HK-2 (cell line): Measurements from ENCODE around the gene RGS14.
"Not testable (repeated sequence)": the region's sequence is repeated elsewhere in the genome, so short reads cannot be mapped to it uniquely, and the experiment has no call there.

Source experiments
- DNase-seq: peaks from one replicate; pipeline ENCODE4 v3.0.0-alpha.2; 2018; ENCODE audit not compliant: unreplicated experiment

The RGS14 gene

GRCh38 chr5:177402271-177403043 lies 44.7 kb downstream of the RGS14 start:
- peak; percentile 79 for DNase-seq

GRCh38 chr5:177403102-177403791 lies 45.5 kb downstream of the RGS14 start:
- peak; percentile 65 for DNase-seq

DNA sequence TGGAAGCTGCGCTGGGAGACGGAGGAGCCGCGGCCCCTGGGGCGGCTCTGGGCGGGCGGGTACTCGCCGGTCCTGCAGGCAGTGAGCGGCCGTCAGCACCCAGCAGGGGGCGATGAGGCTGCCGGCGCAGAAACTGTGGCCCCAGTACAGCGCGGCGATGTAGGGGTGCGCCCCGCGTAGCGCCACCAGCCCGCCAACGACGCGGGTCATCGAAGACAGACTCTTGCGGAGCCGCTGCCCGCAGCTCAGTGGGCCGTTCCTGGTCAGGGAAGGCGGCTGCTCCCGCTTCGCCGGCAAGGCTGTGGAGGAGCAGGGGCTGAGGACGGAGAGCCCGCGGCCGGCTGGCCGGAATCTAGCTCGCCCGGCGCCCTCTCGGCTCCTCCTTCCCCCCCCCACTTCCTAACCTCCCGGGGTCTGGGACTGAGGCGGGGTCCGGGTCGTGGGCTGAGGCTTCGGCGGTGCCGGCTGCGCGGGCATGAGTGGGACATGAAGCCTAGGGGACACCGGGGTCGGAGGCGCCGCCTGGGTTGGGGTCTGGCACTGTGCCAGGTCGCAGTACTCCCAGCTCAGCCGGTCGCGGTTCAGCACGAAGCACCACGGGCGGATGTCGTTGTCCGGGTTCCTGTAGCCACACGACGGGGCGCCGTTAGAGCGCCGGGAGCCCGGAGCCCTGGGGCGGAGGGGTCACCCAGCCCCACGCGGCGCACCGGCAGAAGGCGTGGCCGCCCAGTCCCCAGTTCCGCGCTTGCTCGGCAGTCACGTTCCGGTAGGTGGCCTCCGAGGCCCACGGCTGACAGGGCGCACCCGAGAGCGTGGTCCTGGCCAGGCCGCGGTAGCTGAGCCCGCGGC lies 46.3 kb downstream of the RGS14 start:
- peak; percentile 77 for DNase-seq

DNA sequence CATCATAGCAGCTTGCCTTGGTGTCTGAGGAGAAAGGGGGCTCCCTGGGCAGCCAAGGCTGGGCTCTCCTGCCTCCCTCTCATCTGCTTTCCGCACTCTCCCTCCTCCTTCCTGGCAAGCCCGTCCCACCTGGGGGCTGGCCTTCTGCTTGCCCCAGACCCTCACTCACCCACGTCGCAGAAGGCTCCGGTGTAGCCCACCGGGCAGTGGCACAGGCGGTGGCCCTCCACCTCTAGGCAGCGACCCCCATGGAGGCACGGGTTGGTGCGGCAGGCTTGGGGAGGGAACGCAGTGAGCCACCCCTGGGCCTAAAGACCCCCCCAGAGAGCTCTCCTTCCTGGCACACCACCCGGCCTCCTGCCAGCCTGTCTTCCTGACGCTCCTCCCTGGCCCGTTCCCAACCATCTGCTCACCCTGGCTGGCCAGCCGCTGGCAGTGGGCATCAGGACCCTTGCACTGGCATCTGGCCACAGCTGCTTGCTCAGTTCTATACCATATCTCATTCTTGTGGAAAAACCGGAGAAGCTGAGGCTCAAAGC lies 47.0 kb downstream of the RGS14 start:
- DNase-seq = no peak

DNA sequence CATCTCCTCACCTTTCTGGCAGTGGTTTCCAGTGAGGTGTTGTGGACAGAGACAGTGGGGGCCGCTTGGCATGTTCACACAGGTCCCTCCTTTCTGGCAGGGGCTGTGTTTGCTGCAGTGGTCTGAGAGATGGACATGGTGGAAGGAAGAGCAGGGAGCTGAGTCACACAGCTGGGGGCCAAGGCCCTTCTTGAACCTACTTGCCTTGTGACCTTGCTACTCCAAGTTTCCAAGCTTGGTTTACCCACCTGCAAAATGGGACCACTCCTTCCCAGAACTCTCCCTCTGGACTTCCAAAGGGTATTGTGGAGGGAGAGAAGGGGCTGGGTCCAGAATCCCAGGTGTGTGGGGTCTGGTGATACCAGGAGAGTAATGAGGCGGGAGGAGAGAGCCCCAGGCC lies 47.6 kb downstream of the RGS14 start:
- no peak for DNase-seq

DNA sequence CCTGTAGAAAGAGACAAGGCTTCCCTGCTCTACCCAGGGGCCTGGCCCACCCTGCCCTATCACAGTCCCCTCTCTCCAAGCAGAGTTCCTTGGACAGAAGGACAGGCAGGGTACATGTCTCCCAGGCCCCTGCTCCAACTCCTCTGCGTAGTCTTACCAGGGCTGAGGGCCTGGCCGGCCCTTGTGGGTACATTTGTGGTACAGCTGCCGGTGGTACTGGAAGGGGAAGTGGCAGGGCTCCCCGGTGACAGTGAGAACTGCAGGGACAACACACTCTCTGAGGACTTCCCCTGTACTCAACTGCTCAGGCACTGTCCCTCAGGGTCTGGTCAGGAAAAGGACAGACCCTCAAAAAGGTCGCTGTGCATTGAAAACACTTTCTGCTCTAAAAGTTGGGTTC lies 48.1 kb downstream of the RGS14 start:
- DNase-seq = no peak

DNA sequence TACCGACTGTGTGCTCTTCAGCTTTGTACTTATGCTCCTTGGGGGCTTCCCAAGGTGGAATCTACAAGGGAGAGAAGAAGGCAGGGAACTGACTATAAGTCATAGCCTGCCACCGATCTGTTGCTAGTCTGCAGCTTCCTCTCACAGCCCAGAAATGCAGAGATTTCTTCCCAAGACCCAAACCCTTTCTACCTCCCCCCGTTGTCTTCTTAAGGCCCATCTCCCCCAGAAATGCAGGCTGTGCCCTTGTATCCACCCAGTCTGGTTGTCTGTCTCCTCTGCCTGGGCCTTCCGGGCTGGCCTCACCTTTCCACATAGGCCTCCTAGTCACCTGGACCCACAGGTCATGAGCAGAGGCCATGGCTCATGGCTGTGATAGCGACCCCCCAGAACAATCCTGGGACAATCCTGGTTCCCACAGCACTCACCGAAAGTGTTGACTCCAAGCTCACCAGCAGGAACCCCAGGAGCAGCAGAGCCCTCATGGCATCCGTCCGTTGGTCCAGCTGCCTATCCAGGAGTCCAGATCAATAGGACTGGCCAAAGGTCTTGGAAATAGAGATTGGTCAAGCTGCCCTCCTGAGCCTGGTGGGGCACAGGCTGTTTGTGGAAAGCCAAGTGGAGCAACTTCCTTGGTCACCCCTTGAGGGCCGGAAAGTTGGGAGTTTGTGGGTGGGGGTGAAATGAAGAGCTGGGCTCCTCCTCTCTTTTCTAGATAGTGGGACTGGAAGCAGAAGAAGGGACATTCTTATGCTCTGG lies 51.5 kb downstream of the RGS14 start, which contains the start of gene F12:
Gene F12 (minus strand): TSS at position 522 of the 759 bp plus-strand sequence. CDS start 37 bp downstream, at position 485.
- no peak for DNase-seq

GRCh38 chr5:177410575-177410974 lies 52.9 kb downstream of the RGS14 start:
- DNase-seq = no peak

DNA sequence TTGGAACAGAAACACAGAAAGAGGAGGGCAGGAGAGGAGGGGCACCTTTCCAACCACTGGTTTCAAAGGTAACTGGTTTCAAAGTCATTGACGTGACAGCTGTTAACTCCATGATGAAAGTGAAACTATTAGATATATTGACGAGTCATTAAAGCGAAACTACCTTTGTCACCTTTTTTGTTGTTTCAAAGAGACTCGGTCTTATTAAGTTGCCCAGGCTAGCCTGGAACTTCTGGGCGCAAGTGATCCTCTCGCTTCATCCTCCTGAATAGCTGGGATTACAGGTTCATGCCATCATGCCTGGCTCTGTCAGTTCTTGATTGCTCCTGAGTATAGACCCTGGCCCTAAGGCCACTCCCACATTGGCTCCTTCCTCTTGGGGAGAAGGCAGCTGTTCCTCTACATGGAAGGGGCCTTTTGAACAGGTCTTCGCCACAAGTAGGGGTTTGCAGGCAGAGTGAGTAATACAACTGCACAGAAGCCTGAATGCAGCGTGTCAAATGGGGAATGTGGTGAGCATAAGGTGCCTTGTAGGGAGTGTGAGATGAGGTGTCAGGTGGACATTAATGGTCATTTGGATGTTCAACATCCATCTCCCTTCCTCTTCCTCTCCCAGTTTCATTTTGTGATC lies 55.0 kb downstream of the RGS14 start:
- no peak for DNase-seq

- DNase-seq = no peak
Observed at GRCh38 chr5:177414481-177414880, 56.8 kb downstream of the RGS14 start.

DNA sequence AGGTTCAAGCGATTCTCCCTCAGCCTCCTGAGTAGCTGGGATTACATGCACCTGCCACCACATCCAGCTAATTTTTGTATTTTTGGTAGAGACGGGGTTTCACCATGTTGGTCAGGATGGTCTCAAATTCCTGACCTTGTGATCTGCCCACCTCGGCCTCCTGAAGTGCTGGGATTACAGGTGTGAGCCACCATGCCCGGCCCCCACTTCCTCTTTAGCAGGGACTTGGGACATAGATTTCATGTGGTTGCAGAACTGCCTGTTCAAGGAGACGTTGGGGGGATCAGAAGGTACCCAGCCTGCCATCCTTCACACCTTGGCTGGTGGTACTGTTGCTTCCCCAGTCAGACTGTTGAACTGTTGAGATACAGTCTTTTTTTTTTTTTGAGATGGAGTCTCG lies 59.4 kb downstream of the RGS14 start:
- not testable (repeated sequence) for DNase-seq

DNA sequence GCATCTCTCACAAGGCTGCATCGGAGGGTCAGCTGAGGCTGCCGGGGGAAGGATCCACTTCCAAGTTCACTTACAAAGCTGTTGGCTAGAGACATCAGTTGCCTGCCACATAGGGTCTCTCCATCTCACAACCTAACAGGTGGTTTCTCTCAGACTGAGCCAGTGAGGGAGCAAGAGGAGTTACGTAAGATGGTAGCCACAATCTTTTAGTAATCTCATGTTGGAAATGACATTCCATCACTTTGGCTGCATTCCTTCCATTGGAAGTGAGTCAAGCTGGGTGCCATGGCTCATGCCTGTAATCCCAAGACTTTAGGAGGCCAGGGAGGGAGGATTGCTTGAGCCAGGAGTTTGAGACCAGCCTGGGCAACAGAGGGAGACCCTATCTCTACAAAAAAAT lies 61.3 kb downstream of the RGS14 start:
- no peak for DNase-seq

GRCh38 chr5:177420472-177420871 lies 62.7 kb downstream of the RGS14 start:
- DNase-seq = not testable (repeated sequence)

- no peak for DNase-seq
Observed at GRCh38 chr5:177421062-177421798, 63.5 kb downstream of the RGS14 start.
